AG20443 (cell line): ENCODE measurements around the gene CMTM4.
A peak's percentile ranks its signal among the peaks of the same experiment; 100 is the strongest.
"Not testable (repeated sequence)": the region's sequence is repeated elsewhere in the genome, so short reads cannot be mapped to it uniquely, and the experiment has no call there.

ENCODE experiments used
- DNase-seq: peaks from one replicate; pipeline ENCODE4 v3.0.0; 2012; ENCODE audit warnings: low spot score, mixed read lengths

The CMTM4 gene

DNA sequence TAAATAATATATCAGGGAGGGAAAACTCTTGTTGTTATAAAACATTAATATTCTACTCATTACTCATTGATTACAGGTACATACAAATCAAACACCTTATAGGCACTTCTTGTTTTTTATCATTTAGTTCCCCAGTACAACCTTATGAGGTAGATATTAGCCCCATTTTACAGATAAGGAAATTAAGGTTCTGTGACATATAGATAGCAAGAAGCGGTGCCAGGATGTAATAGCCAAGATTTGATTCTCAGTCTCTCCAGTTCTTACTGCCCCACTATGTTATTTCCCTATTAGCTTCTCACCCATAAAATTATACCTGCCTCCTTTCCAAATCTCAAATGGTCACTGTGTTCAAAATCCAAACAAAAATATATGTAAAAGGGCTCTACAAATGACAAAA, 55.2 kb downstream of the CMTM4 start:
- no peak for DNase-seq

DNA sequence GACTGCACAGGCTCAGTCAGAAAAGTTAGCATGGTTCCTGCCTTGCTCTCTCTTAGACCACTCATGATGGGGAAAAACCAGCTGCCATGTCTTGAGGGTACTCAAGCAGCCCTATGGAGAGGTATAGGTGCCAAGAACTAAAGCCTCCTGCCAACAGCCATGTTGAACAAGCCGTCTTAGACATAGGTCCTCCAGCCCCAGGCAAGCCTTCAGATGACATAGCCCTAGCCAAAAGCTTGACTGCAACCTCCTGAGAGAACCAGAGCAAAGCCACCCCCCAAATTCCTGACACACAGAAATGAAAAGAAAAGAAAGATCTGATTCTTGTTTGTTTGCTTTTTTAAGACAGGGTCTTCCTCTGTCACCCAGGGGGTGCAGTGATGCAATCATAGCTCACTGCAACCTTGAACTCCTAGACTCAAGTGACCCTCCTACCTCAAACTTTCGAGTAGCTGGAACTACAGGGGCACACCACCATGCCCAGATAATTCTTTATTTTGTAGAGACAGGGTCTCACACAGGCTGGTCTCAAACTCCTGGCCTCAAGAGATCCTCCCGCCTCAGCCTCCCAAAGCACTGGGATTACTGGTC, 55.7 kb downstream of the CMTM4 start:
- no peak for DNase-seq

DNA sequence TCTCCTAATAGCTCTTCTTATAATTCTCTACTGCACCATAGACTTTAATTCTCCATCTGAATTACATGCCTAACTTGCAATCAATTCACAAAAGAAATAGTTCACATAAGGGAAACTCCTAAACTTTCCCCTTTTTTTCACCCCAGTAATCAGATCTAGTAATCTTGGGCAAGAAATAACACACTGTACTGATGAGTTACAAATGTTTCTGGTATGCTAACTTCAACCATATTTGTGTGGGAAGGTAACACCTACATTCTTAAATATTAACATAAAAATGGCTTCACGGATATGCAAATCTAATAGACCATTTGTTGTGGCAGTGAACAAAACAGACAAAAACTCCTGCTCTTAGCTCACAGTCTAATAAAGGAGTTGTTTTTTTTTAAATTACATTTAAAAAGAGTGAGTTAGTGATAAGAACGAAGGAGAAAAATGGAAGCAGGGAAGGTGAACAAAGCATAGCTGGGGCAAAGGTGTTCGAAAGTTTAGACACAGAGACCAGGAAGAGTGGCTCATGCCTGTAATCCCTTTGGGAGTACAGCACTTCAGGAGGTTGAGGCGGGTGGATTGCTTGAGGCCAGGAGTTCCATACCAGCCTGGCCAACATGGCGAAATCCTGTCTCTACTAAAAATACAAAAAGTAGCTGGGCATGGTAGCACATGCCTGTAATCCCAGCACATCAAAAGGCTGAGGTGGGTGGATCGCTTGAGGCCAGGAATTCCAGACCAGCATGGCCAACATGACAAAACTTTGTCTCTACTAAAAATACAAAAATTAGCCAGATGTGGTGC, 57.3 kb downstream of the CMTM4 start:
- DNase-seq = peak; percentile 20

DNA sequence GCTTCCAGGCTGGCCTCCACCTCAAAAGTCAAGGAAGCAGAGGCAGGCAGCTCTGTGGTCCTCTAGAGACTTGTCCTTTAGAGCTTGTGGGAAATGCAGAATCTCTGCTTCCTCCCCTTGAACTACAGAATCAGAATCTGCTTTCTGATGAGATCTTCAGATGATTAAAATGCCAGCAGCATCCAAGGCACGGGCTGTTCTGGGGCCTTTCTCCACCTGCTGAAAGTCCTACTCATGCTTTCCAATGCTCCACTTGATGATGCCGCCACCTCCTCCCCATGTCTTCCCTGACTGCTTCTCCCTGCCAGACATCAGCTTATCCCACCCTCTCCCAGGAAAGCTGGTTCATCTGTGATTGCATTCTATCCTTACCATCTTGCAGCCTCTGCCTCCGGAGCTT, 58.7 kb downstream of the CMTM4 start:
- DNase-seq = no peak

DNA sequence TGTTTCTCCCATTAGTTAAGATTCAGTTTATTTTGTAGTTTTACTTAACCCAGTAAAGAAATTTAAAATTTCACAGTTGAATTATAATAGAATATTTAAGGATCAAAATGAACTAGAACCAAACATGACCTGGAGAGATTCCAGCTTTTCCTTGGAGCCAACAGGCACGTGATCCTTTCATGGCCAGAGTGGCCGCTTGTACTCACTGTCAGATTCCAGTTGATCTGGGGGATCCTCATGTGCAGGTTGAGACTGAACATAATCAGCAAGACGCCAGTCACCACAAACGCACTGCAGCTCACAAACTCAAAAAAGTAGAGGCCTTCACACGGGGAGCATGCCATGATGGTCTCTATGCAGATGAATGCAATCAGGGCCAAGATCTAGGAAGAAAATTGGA, 60.3 kb downstream of the CMTM4 start:
- no peak for DNase-seq

DNA sequence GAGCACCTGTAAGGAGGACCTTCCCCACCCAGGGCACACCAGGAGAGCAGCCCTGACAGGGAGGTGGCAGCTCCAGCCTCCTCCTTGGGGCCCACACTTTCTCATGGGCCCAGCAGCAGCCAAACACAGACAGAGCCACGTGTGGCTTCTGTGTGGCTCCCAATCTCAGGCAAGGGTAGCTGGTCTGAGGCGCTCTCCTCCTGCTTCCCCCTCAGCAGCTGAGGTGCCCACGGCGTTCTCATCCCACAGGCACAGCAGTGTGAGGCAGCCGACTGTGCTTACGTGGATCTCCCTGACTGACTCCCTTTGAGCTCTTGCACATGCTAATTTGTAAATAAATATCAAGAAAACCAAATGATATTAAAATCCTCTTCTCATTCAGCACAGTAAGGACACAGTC, 61.1 kb downstream of the CMTM4 start:
- DNase-seq = no peak

DNA sequence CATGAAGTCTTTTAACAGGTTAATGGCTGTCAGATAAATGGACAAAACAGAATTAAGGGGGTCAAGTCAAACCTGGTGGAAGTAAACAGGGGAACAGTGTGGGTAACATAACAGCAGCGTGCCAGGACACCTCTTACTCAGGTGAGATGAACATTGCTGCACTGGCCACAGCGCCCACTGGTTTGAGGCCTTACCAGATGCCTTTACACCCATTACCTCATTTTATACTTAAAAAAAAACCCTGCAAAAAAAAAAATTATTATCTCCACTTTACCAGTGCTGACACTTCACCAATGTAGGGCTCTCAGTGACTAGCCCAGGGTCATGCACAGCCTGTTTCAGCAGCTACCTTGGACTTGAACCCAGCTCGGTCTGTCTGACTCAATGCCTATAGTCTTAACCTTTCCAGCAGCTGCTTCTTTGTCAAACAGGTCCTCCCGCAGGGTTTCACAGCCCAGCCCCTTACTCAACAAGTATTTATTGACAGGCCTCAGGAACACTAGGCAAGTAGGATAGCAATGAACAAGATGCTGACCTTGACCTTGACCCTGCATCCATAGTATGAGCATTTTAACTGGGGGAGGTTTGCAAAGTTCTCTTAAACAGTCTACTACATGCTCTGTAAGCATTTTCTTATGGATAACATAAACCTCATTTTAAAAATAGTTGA, 61.9 kb downstream of the CMTM4 start:
- DNase-seq = no peak

DNA sequence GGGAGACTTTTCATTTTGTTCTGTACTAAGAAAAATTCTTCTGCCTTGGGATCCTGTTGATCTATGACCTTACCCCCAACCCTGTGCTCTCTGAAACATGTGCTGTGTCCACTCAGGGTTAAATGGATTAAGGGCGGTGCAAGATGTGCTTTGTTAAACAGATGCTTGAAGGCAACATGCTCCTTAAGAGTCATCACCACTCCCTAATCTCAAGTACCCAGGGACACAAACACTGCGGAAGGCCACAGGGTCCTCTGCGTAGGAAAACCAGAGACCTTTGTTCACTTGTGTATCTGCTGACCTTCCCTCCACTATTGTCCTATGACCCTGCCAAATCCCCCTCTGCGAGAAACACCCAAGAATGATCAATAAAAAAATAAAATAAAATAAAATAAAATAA, 65.0 kb downstream of the CMTM4 start:
- not testable (repeated sequence) for DNase-seq

DNA sequence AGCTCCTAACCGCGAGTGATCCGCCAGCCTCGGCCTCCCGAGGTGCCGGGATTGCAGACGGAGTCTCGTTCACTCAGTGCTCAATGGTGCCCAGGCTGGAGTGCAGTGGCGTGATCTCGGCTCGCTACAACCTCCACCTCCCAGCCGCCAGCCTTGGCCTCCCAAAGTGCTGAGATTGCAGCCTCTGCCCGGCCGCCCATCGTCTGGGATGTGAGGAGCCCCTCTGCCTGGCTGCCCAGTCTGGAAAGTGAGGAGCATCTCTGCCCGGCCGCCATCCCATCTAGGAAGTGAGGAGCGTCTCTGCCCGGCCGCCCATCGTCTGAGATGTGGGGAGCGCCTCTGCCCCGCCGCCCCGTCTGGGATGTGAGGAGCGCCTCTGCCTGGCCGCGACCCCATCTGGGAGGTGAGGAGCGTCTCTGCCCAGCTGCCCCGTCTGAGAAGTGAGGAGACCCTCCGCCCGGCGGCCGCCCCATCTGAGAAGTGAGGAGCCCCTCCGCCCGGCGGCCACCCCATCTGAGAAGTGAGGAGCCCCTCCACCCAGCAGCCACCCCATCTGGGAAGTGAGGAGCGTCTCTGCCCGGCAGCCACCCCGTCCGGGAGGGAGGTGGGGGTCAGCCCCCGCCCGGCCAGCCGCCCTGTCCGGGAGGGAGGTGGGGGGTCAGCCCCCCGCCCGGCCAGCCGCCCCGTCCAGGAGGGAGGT, 65.8 kb downstream of the CMTM4 start:
- DNase-seq = not testable (repeated sequence)

DNA sequence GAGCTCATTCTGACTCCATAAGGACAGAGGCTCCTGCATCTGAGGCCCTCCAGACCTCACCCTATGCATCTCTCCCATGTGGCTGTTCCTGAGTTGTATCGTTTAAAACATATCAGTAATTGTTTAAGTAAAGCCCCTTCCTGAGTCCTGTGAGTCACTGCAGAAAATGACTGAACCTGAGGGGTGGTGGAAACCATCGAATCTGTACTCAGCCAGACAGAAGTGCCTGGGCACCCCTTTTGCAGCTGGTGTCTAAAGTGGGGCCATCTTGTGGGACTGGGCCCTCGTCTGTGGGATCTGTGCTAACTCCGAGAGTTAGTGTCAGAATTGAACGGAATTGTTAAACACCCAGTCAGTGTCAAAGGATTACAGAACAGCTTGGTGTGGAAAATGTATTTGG, 66.7 kb downstream of the CMTM4 start:
- DNase-seq = no peak

DNA sequence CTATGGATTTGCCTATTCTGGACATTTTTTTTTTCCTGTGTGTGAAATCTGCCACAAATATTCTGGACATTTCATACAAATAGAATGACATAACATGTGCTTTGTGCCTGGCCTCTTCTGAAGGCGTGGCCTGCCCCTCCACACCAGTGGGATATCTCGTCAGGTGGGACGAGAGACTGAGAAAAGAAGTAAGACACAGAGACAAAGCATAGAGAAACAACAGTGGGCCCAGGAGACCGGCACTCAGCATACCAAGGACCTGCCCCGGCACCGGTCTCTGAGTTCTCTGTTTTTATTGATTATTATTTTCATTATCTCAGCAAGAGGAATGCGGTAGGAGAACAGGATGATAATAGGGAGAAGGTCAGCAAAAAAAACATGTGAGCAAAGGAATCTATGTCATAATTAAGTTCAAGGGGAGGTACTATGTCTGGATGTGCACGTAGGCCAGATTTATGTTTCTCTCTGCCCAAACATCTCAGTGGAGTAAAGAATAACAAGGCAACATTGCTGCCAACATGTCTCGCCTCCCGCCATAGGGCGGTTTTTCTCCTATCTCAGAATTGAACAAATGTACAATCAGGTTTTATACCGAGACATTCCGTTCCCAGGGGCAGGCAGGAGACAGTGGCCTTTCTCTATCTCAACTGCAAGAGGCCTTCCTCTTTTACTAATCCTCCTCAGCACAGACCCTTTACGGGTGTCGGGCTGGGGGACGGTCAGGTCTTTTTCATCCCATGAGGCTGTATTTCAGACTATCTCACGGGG, 68.7 kb downstream of the CMTM4 start:
- not testable (repeated sequence) for DNase-seq

DNA sequence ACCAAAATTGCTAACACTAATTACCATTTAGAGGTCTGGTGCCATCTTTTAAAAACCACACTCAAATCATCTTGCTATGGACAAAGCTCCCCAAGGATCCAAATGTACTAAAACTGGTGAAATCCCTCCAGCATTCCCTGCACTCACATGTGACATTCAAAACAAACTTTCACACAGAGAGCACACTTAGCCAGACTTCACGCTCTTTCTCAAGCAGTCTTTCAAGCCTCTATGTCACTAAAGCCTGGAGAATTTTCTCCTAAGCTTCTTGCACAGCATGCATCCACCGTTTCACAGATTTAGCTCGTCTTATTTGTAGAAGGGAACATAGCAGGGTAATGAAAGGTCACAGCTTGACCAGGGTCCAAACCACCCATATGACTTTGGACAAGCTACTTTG, 72.8 kb downstream of the CMTM4 start:
- DNase-seq = no peak

DNA sequence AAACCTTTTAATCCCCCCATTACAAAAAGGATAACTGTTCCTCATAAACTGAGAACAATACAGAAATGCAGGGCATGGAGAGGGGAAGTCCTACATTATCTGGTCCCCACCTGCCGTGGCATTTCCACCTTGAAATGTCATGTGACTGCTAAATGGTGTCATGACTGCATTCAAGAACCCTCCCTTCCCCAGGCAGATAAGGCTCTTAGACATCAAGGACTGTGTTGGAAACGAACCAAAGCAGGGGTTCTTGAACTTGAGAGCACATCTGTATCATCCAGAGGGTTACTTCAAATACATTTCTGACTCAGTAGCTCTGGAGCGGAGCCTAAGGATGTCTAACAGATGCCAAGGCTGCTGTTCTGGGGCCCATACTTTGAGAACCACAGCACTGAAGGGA, 73.7 kb downstream of the CMTM4 start:
- DNase-seq = no peak

DNA sequence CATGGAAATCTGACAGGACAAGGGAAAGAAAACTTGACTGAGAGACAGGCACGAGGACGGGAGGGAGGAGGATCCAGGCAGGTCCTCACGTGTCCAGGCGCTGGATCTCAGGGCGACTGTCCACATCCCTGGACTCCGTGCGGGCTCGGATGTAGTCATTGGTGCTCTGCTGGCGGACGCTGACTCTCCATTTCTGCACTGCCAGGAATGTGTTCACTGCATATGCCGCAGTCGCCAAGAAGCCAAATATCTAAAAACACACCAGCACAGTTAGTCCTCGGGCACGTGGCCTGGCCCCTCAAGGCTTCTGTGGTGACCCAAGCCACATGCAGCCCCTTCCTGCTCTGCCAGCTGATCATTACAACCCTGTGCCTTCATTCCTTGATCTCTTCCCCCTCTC, 74.6 kb downstream of the CMTM4 start:
- no peak for DNase-seq

DNA sequence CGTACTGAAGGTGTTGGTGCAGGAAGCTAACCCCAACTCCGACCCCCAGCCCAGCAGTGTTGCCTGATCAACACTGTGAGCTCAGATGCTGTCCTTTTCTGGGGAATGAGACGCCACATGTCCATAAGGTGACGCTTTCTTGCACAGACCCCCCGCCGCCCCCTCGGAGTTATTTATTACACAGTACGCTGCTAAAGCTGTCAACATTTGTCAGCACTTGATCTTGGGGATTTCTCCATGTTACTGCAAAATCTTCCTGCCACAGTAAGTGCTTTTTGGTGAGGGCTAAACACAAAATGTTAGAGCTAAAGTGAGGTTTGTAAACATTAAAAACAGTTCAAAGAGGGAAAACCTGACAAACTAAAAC, 76.1 kb downstream of the CMTM4 start:
- DNase-seq = no peak

DNA sequence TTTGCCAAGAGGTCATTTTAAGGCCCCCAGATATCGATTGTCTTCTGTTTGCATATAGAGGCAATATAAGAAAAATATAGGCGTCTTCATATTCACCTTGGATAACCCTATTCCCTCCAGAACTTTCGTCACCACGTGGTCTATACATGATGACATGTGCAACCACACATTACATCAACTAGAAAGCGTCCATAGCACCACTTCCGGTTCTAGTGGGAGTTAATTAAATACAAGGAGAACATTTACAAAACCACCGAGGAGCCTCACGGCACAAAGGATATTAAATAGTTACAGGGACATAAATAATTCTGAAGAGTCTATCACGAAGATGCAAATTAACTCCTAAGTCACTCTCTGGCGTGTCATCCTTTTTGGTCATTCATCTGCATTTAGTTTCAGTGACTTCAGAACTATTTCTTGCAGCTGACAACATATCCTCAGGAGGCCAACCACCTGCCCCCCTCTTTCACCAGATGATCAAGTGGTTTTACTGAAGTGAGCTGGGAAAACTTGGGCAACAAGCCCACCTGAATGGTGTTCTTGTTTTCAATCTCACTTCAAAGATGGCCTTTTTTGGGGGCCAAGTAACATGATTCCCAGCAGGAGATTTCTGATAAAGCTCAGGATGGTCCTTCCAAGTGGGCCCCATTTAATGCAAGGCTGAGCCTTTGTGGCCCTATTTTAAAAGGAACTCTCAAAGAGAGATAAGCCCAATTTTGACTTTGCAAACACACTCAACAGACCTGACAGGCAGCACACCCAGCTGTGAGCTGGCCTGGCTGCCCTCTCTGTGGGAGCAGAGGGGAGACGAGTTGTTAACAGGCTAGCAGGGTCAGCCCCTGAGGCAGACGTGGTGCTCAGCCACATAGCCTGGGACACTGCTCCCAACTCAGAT, 76.8 kb downstream of the CMTM4 start:
- DNase-seq = peak; percentile 48

DNA sequence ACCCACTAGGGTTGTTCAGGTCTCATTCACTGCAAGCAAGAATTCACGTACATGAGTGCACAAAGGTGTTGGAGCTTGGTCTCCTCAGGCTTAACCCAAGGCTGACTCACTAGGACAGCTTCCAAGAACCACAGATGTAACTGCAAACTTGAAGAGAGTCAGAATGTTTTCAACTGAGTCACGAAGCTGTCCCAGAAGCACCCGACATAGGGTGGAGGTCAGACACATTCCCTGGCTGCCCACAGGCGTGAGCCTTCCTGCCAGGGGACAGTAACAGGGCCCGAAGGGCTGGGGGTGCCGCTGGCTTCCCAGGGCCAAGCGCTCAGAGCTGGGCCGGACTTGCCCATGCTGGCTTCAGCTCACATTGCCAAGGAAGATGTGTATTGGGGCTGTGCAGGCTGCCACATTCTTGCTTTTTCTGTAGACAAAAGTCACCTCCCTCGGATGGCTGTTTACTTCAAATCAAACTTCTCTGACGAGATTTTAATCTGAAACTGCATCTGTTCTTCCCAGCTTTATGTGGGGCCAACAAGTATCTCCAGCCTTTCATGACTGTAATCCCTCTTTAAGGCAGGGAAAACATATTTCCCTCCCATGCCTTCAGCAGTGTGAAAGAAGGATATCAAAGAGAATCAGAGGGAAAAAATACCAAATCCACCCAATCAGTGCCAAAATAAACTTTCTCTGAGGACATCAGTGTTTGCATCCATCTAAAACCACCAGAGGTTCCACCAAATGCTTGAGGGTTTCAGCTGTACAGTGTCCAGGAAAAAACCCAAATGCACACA, 77.8 kb downstream of the CMTM4 start:
- DNase-seq = peak; percentile 91

DNA sequence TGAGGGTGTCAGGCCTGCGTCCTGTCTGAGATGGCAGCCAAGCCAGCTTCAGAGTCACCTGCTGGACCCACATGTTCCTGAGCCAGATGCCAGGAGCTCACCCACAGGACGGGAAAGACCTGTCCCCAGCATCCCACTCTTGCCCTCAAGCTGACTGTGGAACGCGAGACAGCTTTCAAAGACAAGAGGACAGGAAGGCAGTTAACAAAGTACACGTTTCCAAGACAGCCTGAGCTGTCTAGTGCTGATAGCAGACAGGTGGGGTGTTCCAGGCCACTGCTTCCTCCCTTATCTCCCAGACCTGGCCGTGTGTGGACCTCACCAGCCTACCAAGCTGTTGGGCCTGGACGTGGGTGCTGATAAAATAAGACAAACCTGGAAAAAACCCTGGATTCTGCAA, 78.8 kb downstream of the CMTM4 start:
- DNase-seq = no peak

DNA sequence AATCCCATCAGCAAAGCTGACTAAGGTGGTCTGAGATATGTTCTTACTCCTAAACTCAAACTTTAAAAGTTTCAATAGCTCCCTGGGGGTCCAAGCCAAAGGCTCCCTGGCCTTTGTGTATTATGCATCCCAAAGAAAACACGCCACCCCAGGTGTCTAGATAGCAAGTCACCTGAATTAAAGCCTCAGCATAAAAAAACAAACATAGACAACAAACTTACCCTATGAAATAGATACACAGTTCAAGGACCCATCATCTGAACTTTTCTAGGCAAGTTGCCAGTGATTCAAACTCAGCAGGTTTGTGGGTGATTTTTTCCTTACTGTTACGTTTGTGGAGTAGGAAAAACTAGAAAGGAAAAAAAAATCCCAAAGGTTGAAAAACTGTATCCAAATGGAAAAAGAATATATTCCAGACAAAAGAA, 79.5 kb downstream of the CMTM4 start:
- DNase-seq = no peak

DNA sequence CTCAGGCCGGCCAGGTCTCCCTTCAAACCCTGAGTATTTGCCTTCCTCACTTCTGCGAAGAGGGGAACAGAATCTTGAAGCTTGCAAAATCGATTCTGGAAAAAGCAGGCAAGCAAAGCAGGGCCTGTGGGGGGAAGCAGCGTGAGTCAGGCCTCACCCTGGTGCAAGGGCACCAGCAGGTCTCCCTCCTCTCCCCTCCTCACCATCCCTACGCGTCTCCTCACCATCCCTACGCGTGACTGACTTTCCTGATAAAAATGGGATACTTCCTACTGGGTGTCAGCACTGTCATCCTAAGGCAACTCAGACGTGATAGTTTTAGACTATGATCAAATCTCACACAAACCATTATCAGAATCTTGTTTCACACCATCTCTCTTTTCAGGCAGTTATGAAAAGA, 80.0 kb downstream of the CMTM4 start:
- DNase-seq = no peak
